ENCODE results near the gene EDC3.
A peak's percentile ranks its signal among the peaks of the same experiment; 100 is the strongest.
"Not testable (repeated sequence)": the region's sequence is repeated elsewhere in the genome, so short reads cannot be mapped to it uniquely, and the experiment has no call there.

EDC3 gene

GRCh38 chr15:74730619-74731316 is 34.9 kb upstream of the EDC3 start:
- no peak for DNase-seq
- peaks cover 71% of the 10 kb centered on the region for H3K27me3 Mint-ChIP-seq (ENCODE audit: low read depth, poor library complexity)
- no peak for TF ChIP-seq CTCF (IDR thresholded peaks at IDR 0.05)
- H3K4me1 Mint-ChIP-seq, result peaks cover 14% of the 10 kb centered on the region
- H3K9me3 Mint-ChIP-seq, result peaks cover 20% of the 10 kb centered on the region
- no peak overlapping the region for H3K4me3 Mint-ChIP-seq
- peaks cover 5% of the 10 kb centered on the region for H3K36me3 Mint-ChIP-seq (ENCODE audit: low read depth)
- no peak overlapping the region for H3K27ac Mint-ChIP-seq

- not testable (repeated sequence) for H3K4me3 Mint-ChIP-seq; H3K27ac Mint-ChIP-seq; H3K36me3 Mint-ChIP-seq (ENCODE audit: low read depth); DNase-seq
- H3K27me3 Mint-ChIP-seq (ENCODE audit: low read depth, poor library complexity), result peaks cover 66% of the 10 kb centered on the region
- H3K4me1 Mint-ChIP-seq, result peaks cover 17% of the 10 kb centered on the region
- H3K9me3 Mint-ChIP-seq, result peaks cover 20% of the 10 kb centered on the region
Measured at GRCh38 chr15:74729372-74729771, 33.5 kb upstream of the EDC3 start.

GRCh38 chr15:74728699-74729098 is 32.9 kb upstream of the EDC3 start:
- H3K27ac Mint-ChIP-seq; H3K4me3 Mint-ChIP-seq; DNase-seq; H3K36me3 Mint-ChIP-seq (ENCODE audit: low read depth): not testable (repeated sequence)
- peaks cover 66% of the 10 kb centered on the region for H3K27me3 Mint-ChIP-seq (ENCODE audit: low read depth, poor library complexity)
- peaks cover 20% of the 10 kb centered on the region for H3K9me3 Mint-ChIP-seq
- H3K4me1 Mint-ChIP-seq, result peaks cover 23% of the 10 kb centered on the region

- Mint-ChIP-seq H3K27me3 (ENCODE audit: low read depth, poor library complexity) (peaks cover 62% of the 10 kb centered on the region), H3K36me3 (ENCODE audit: low read depth) (peaks cover 5% of the 10 kb centered on the region), H3K9me3 (peaks cover 20% of the 10 kb centered on the region), H3K4me3 (no peak overlapping the region), H3K27ac (no peak overlapping the region), H3K4me1 (peaks cover 27% of the 10 kb centered on the region)
- no peak for TF ChIP-seq CTCF (IDR thresholded peaks at IDR 0.05)
- no peak for DNase-seq
Measured at GRCh38 chr15:74727727-74728126, 31.9 kb upstream of the EDC3 start.

GRCh38 chr15:74726774-74727164 is 30.9 kb upstream of the EDC3 start:
- peaks cover 60% of the 10 kb centered on the region for H3K27me3 Mint-ChIP-seq (ENCODE audit: low read depth, poor library complexity)
- H3K27ac Mint-ChIP-seq, result no peak overlapping the region

GRCh38 chr15:74725845-74726773 is 30.3 kb upstream of the EDC3 start:
- no peak for TF ChIP-seq CTCF (IDR thresholded peaks at IDR 0.05)
- H3K36me3 Mint-ChIP-seq (ENCODE audit: low read depth), result peaks cover 5% of the 10 kb centered on the region
- peaks cover 20% of the 10 kb centered on the region for H3K9me3 Mint-ChIP-seq
- peaks cover 58% of the 10 kb centered on the region for H3K27me3 Mint-ChIP-seq (ENCODE audit: low read depth, poor library complexity)
- H3K4me1 Mint-ChIP-seq, result peaks cover 25% of the 10 kb centered on the region
- DNase-seq, result peak; percentile 81
- peak overlapping the region; percentile 79 for H3K4me3 Mint-ChIP-seq
- no peak overlapping the region for H3K27ac Mint-ChIP-seq

More at GRCh38 chr15:74726774-74727164, 30.9 kb upstream of the EDC3 start:
- Mint-ChIP-seq H3K4me3 (peak overlapping the region; percentile 73), H3K9me3 (peaks cover 20% of the 10 kb centered on the region), H3K36me3 (ENCODE audit: low read depth) (peaks cover 5% of the 10 kb centered on the region), H3K4me1 (peaks cover 27% of the 10 kb centered on the region)
- no peak for TF ChIP-seq CTCF (IDR thresholded peaks at IDR 0.05)
- DNase-seq, result no peak

Data from nephron progenitor cell (in vitro differentiated cells).